Keratinocyte (primary cell): ENCODE results near the gene POU6F2. TPM values are rescaled to one million over a fixed set of nuclear protein-coding genes. Genes with fewer than 3 reads are reported as not detected.

Source experiments
- DNase-seq: peaks from one replicate; pipeline ENCODE4 v3.0.0-alpha.2; 2011; ENCODE audit warnings: low read depth, missing footprints, low spot score
- FAIRE-seq: peaks from 2 replicates; lab custom pipeline; 2011; peaks lifted over from hg19 to GRCh38; lab: Jason Lieb, UNC
- H2AFZ ChIP-seq: 2 replicates; pipeline ENCODE4 v1.6.0; 2012; ENCODE audit warnings: low read length, control low read depth, inconsistent platforms; ENCODE audit not compliant: control insufficient read depth
- H3K27ac ChIP-seq: 2 replicates; pipeline ENCODE4 v1.5.1; 2011; ENCODE audit warnings: low read length; ENCODE audit not compliant: control insufficient read depth, insufficient read depth
- H3K27me3 ChIP-seq: 3 replicates; pipeline ENCODE4 v1.6.0; 2011; ENCODE audit warnings: low read length; ENCODE audit not compliant: control insufficient read depth, insufficient read depth; ENCODE audit errors: extremely low read depth
- H3K36me3 ChIP-seq, 2 experiments: 2 replicates in 1 of 2; 3 replicates in 1 of 2; pipeline ENCODE4 v1.5.1; 2011; ENCODE audit warnings: low read length in 2 of 2, mild to moderate bottlenecking in 1 of 2; ENCODE audit not compliant: control insufficient read depth in 2 of 2, insufficient read depth in 2 of 2; ENCODE audit errors: extremely low read depth in 1 of 2
- H3K4me1 ChIP-seq: 3 replicates; pipeline ENCODE4 v1.5.1; 2011; ENCODE audit warnings: low read length; ENCODE audit not compliant: control insufficient read depth, insufficient read depth; ENCODE audit errors: extremely low read depth
- H3K4me2 ChIP-seq: 3 replicates; pipeline ENCODE4 v1.6.0; 2011; ENCODE audit warnings: low read depth, low read length; ENCODE audit not compliant: control insufficient read depth, insufficient read depth; ENCODE audit errors: extremely low read depth
- H3K4me3 ChIP-seq, 3 experiments: fragments of 200-600 bp in 1 of 3; sonication (generic) in 1 of 3; 2 replicates in 2 of 3; 3 replicates in 1 of 3; pipeline ENCODE4 v1.5.1; 2011 to 2016; ENCODE audit warnings: low read length in 3 of 3, mild to moderate bottlenecking in 3 of 3, control low read depth in 2 of 3, inconsistent platforms in 1 of 3, low read depth in 1 of 3, mixed read lengths in 1 of 3, mixed run types in 1 of 3, moderate library complexity in 1 of 3; ENCODE audit not compliant: control insufficient read depth in 2 of 3, insufficient read depth in 2 of 3; ENCODE audit errors: extremely low read depth in 1 of 3
- H3K79me2 ChIP-seq: 2 replicates; pipeline ENCODE4 v1.6.0; 2012; ENCODE audit warnings: low read length; ENCODE audit not compliant: control insufficient read depth, insufficient read depth
- H3K9ac ChIP-seq: 3 replicates; pipeline ENCODE4 v1.6.0; 2011; ENCODE audit warnings: low read length; ENCODE audit not compliant: control insufficient read depth, insufficient read depth; ENCODE audit errors: extremely low read depth
- H3K9me1 ChIP-seq: 3 replicates; pipeline ENCODE4 v1.6.0; 2011; ENCODE audit warnings: low read length; ENCODE audit not compliant: control insufficient read depth, insufficient read depth; ENCODE audit errors: extremely low read depth
- H3K9me3 ChIP-seq: 2 replicates; pipeline ENCODE4 v1.5.1; 2012; ENCODE audit warnings: low read depth, low read length; ENCODE audit not compliant: control insufficient read depth
- H4K20me1 ChIP-seq: 3 replicates; pipeline ENCODE4 v1.6.0; 2011; ENCODE audit warnings: low read length; ENCODE audit not compliant: control insufficient read depth, insufficient read depth; ENCODE audit errors: extremely low read depth
- CTCF ChIP-seq, 3 experiments: IDR thresholded peaks in 1 of 3; conservative IDR thresholded peaks in 1 of 3; optimal IDR thresholded peaks in 1 of 3; 2 replicates in 2 of 3; 3 replicates in 1 of 3; pipeline versions ENCODE3 to v1.5.1; 2011; ENCODE audit warnings: low read length in 3 of 3, mild to moderate bottlenecking in 3 of 3, moderate library complexity in 2 of 3, control low read depth in 1 of 3, inconsistent platforms in 1 of 3; ENCODE audit not compliant: insufficient read depth in 2 of 3; ENCODE audit errors: extremely low read depth in 1 of 3
- EZH2 ChIP-seq: IDR thresholded peaks from one replicate; pipeline ENCODE4 v1.6.1; 2012; ENCODE audit warnings: inconsistent platforms, mild to moderate bottlenecking, low read length, moderate library complexity
- dilution Hi-C: fragments of 300-500 bp; cut with MboI; formaldehyde crosslinking; loops from one replicate; pipeline ENCODE4 v1.7.0; 2020; ENCODE audit warnings: low sequenced_read_pairs; ENCODE audit not compliant: extremely low pct_ligation_motif_present
- polyA plus RNA-seq, 5 experiments: library from polyadenylated mRNA; depleted of rRNA in 3 of 5; stranded (reverse) in 3 of 5; stranded (forward) in 1 of 5; unstranded in 1 of 5; fragments of >200 nt; gene quantifications; 1 replicate in 1 of 5; 2 replicates in 3 of 5; 3 replicates in 1 of 5; pipeline versions ENCODE4 v1.2.1 to v1.2.3, GENCODE V29; 2011 to 2012; ENCODE audit warnings: missing spikeins in 2 of 5, low read depth in 1 of 5, low replicate concordance in 1 of 5

The POU6F2 gene
- polyA plus RNA-seq, 1 donor (not counting 4 experiments of a cell fraction or from before 2014, with no cell fraction given): not detected

DNA sequence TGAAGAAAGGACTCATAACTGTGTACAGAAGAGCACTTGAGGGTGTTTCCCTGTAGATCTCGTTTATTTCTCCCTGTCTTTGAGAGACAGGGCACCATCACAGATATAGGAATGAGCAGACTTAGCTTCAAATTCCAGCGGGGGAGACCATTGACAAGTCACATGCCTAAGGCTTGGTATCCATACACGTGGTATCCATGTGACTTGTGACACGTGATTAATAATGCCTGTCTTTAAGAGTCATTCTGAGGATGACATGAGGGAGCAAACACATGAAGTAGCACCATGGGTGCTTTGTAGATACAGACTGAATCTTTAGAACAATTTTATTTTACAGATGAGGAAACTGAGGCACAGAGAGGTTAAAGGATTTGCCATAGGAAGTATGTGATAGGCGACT lies 292.3 kb downstream of the POU6F2 start:
- Histone ChIP-seq H3K9ac (no peak overlapping the region), H4K20me1 (no peaks in the 10 kb centered on the region), H3K4me3 (no peak overlapping the region), H3K4me2 (no peak overlapping the region), H3K79me2 (no peaks in the 10 kb centered on the region), H3K27me3 (no peaks in the 10 kb centered on the region), H3K9me3 (no peaks in the 10 kb centered on the region), H3K36me3 (no peaks in the 10 kb centered on the region), H3K4me1 (no peaks in the 10 kb centered on the region), H3K9me1 (no peaks in the 10 kb centered on the region), H2AFZ (no peak overlapping the region), H3K27ac (no peak overlapping the region)
- dilution Hi-C loops: no loop called here
- no peak for FAIRE-seq
- TF ChIP-seq CTCF (optimal IDR thresholded peaks at IDR 0.05 in 1 of 3, IDR thresholded peaks at IDR 0.05 in 1 of 3, conservative IDR thresholded peaks at IDR 0.05 in 1 of 3; ENCODE audit: extremely low read depth in 1 of 3, insufficient read depth in 2 of 3, low read length in 3 of 3) (no peak), EZH2 (no peak)
- DNase-seq: no peak

GRCh38 chr7:39271402-39271801 lies 293.7 kb downstream of the POU6F2 start:
- no peak for TF ChIP-seq EZH2
- TF ChIP-seq CTCF (optimal IDR thresholded peaks at IDR 0.05 in 1 of 3, IDR thresholded peaks at IDR 0.05 in 1 of 3, conservative IDR thresholded peaks at IDR 0.05 in 1 of 3; ENCODE audit: extremely low read depth in 1 of 3, insufficient read depth in 2 of 3, low read length in 3 of 3): no peak
- dilution Hi-C loops: no loop called here
- no peak overlapping the region for H3K4me2 ChIP-seq
- no peaks in the 10 kb centered on the region for H3K9me1 ChIP-seq
- no peaks in the 10 kb centered on the region for H3K79me2 ChIP-seq
- H3K9me3 ChIP-seq: no peaks in the 10 kb centered on the region
- H2AFZ ChIP-seq: no peak overlapping the region
- FAIRE-seq (no peak), DNase-seq (no peak)
- no peaks in the 10 kb centered on the region for H4K20me1 ChIP-seq
- H3K36me3 ChIP-seq: no peaks in the 10 kb centered on the region
- H3K9ac ChIP-seq: no peak overlapping the region
- no peaks in the 10 kb centered on the region for H3K27me3 ChIP-seq
- H3K4me3 ChIP-seq: no peak overlapping the region
- H3K4me1 ChIP-seq: no peaks in the 10 kb centered on the region
- H3K27ac ChIP-seq: no peak overlapping the region
